Stimulated activated CD4-positive, alpha-beta T cell treated with anti-CD3 and anti-CD28 coated beads, Interleukin-1b, Interleukin-23, amount 100 ng/mL, for 1 hour (primary cell): Measurements from ENCODE around the gene FEV.
"Not testable (repeated sequence)": the region's sequence is repeated elsewhere in the genome, so short reads cannot be mapped to it uniquely, and the experiment has no call there.

Source experiments
- DNase-seq, 2 donors: peaks; one replicate each; pipeline ENCODE4 v3.0.0-alpha.2; 2020; ENCODE audit warnings: low read depth in 2 of 2

Gene FEV

DNA sequence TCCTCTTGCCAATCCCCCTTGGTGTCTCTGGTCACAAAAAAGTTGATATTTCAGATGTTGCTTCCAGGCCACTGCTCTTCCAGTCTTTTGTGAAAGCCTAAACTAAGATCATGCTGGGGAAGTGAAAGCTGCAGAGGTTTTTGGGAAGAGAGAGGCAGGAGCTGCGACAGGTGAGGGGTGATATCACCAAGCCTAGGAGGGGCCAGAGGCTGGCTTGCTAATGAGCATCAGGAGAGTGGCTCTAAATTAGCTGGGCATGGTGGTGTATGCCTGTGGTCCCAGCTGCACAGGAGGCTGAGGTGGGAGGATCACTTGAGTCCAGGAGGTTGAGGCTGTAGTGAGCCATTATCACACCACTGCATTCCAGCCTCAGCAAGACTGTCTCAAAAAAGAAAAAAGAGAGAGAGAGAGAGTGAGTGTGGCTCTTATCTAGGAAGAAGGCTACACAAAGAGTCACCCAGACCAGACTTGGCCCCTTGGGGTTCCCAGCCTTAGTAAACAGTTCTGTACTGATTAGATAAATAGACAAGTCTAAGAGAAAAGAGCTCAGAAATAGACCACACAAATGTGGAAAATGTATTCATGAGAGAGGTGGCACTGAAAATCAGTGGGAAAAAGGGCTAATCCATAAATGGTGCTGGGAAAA is 40.1 kb downstream of the FEV start:
- DNase-seq: no peak

GRCh38 chr2:218931751-218932150 is 53.2 kb downstream of the FEV start:
- DNase-seq: not testable (repeated sequence)
